ENCODE measurements around the gene HEMK1.

GRCh38 chr3:50549226-50549625 is 20.1 kb upstream of the HEMK1 start:
- no peak for TF ChIP-seq MAX (CRISPR knock-in tag; IDR thresholded peaks at IDR 0.05)
- no peak for TF ChIP-seq SP1 (CRISPR knock-in tag; conservative IDR thresholded peaks at IDR 0.05)
- TF ChIP-seq NR1H2 (CRISPR knock-in tag; IDR thresholded peaks at IDR 0.05) = no peak
- no peak for TF ChIP-seq TEAD4 (CRISPR knock-in tag; IDR thresholded peaks at IDR 0.05)
